ENCODE results near the gene ASCL5.
A peak's percentile ranks its signal among the peaks of the same experiment; 100 is the strongest.
"Not testable (repeated sequence)": the region's sequence is repeated elsewhere in the genome, so short reads cannot be mapped to it uniquely, and the experiment has no call there.

The ASCL5 gene, protein sequence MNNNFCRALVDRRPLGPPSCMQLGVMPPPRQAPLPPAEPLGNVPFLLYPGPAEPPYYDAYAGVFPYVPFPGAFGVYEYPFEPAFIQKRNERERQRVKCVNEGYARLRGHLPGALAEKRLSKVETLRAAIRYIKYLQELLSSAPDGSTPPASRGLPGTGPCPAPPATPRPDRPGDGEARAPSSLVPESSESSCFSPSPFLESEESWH

DNA sequence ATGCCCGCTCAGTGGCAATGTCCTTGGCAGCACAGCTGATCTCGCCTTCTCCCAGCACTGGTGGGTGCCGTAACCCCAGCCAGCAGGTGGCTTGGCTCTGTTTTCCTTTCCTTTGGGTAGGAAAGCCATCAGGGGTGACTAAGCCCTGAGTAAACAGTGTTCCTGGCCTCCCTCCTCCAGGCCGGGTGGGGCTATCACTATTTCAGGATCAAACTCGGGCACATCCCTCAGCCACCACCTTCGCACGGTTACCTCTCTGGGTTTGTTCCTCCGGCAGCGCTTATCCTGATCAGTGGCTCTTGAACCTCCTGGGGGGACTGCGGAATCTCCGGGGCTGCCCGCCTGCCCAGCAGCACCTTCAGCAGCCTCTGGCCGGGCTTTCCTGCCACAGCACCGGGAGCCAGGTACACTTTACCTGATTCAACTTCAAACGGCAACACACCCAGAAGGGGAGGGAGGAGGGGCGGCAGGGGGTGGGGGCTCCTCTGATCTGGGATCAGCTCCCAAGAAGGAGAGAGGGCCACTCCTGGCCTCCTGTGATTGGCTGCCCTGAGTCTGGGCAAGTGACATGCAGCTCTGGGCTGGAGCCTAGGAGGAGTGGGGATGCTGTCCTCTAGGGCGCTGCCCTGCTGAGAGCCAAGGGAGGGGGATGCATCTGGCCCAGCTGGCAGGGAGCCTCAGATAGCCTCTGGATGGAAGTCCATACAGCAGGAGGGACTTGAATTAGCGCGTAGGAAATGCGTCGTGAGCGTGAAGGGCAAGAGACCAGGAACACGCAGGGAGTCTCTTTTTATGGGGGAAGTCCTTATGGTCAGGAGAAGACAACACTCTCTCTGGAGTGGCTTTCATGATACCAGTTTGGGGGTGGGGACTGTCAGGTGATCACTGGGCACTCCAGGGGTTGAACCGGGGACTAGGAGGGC is at the start of gene ASCL5:
TSS of gene ASCL5 (minus strand) at position 353 of the 923 bp plus-strand sequence. CDS start 11,812 bp downstream, outside the sequence.
- no peak for DNase-seq

DNA sequence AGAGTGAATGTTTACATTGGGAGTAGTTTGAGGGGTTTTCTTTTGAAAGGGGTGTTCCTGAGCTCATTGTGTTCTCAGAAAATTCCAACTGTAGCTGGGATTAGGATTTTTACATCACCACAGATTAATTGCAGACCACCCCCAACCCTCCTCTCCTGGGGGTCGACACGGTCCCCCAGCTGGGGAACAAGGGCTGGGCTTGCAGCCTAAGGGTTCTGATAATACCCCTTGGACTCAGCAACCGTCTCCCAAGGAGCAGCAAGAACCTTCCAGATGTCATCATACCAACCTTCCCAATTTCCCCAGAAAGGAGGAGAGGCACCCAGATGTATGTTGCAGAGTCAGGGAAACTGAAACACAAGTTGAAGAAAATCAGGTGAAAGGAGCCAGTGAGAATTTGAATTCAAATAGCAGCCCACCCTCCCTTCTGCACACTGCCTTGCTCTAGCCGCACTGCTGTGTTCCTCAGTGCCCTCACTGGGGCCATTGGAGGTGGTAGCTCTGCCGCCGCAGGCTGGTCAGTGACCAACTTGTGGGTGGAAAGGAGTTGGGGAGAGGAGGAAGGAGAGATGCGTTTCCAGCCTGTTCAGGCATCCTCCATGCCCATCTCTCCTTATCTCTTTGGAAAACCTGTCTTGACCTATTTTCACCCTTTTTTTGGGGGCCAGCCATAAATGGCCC is 49.0 kb upstream of the ASCL5 start:
- no peak for DNase-seq

DNA sequence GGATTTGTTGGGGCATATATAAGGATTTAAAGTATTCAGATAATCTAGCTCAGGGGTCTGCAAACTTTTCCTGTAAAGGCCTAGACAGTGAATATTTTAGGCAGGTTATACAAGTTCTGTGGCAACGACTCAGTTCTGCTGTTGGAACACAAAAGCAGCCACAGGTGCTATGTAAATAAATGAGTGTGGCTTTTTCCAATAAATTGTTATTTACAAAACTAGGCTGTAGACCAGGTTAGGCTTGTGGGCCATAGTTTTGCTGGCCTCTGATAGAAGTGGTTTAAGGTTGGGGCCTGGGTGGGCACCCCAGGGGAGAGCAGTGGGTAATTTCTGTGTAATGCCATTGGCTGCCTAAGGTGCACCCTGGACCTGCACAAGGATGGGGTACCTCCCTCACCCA is 46.8 kb upstream of the ASCL5 start:
- DNase-seq = no peak

DNA sequence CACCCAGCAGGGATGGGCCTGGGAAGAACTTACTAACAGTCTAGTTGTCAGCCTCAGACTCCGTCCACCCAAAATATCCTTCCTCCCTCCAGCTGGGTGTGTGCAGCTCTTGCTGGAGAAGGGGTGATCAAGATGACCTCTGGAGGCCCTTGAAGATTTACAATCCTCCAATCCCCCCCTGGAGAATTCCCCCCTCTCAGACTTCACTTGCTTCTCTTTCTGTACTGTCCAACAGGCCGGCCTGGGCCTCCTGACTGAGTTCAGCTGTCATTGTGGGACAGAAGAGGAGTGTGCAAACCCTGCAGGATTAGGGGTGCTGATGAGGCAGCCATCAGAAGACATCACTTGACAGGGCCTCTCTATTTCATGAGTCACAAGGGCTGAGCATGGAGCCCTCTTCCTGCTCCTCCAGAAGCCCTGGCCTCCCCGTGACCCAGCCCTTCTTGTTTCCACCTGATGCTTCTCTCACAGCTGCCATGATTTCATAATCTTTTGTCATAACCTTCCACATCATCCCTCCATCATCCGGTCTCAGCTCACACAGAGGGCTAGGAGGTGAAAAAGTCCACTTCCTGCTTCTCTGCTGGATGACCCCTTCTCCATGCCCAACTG is 46.1 kb upstream of the ASCL5 start:
- no peak for DNase-seq

DNA sequence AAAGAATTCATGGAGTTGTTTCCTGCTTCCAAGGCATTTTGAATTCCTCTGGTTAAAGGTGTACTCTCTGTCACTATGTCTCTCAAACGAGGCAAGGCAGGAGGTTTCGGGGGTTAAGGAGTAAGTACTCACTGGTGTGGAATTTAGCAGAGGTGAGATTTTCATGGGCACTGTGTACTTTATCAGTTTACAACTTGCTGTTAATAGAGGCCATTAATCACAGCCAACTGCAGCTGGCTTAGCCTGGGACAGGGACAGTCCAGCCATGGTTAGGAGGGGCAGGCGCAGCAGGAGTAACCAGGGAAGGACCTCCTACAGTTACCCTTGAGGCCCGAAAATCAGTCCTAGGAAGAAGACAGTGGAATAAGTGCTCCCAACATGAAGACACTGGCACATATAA is 45.3 kb upstream of the ASCL5 start:
- no peak for DNase-seq

DNA sequence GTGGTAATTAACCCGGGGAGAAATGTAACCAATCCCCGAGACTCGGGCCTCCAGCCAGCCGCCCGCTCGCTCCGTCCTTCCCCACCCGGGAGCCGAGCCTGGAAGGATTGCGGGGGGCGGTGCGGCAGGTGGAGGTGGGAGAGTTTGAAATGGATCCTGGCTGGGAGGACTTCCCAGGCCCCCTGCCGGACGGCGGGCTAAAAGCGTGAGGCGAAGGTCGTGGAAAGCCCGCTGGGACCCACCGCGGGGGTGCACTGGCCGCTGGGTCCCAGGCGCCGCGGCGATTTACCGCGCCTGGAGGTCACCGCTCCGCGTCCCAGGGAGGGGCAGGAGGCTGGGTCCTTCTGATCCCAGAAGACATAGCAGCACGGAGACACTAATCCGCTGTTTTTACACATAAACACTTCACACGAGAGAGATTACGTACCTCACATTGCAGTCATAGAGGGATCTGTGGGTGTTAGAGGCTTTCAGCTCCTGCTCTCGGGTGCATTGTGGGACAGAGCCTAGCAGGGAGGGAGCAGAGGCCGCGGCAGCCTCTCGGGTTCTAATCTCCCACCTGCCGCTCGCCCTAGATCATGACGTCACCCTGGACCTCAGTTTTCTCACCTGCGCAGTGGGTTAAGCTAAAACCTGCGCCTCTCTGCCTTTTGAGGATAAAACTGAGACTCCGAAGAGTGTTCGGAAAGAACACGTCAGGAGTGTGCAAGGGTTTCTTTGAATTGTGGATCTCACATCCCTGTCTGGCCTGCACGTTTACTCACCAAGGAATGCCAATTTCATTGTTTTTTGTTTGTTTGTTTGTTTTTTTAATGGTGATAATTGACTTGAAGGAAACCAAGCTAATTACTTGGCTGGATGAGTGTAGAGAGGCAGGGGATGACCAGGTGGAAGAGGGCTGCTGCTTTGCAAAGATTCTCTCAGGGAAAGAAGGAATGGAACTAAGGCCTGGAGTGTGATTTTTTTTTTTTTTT is 44.4 kb upstream of the ASCL5 start:
- peak in 1 of 4 experiments; percentile 37 for DNase-seq

DNA sequence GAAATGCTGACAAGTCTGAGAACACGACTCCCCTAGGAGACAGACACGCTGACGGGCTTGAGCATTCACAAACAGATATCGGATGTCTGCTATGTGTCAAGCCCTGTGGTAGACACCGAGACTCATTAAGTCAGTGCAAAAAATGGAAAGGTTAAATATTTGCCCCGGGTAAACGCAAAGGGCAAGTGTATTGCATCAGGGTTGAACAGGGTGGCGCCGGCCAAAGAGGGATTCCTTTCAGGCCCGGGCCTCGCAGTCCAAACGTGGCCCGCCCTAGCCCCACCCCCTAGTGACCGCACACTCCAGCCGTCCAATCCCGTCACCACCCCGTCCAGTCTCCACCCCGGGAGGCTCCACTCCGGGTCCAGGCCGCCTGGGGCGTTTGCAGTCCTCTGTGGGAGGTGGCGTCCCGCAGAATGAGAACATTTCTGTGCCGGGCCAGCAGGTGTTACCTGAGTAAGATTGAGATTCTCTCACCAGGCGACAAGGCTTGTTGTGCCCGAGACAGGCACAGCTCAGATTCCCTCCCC is 43.6 kb upstream of the ASCL5 start:
- peak; percentile 17 to 47 (median 23) for DNase-seq

DNA sequence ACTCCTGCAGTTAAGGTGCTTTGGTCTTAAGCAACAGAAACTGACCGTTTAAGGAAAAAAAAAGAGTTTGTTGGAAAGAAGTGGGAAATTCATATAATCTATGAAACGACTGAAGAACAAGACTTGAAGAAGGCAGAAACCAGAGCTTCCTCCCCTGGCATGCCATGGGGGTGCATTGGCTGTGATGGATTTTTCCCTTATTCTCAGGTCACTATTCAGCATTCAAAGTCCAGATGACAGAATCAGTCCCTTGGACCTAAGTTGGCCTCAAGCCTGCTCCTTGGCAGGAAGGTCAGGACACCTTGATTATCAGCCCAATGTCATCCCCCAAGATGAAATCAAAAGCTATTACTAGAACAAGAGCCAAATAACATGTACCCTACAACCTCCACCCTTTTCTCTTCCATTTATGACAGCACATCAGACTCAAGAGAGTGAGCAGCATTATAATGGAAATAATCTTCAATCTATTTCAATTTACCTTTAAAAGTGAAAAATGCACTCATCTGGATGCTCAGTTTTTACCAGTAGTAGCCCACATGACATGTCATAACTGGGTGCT is 43.1 kb upstream of the ASCL5 start:
- no peak for DNase-seq

DNA sequence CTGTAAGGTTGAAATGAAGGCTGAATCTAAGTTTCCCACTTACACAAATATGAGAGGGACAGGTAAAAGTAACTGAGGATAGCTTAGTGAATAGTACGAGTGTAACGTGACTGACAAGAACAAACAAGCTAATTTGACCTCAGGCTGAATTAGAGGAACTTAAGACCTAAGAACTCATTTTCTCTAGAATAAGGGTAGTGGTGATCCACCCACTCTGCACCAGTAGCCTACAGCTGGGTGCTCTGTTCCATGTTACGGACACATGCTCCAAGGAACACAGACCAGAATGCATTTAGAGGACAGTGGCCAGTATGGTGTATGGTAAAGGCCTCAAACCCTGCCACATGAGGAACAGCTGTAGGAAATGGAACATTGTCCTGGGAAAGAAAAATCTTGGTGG is 42.2 kb upstream of the ASCL5 start:
- no peak for DNase-seq

DNA sequence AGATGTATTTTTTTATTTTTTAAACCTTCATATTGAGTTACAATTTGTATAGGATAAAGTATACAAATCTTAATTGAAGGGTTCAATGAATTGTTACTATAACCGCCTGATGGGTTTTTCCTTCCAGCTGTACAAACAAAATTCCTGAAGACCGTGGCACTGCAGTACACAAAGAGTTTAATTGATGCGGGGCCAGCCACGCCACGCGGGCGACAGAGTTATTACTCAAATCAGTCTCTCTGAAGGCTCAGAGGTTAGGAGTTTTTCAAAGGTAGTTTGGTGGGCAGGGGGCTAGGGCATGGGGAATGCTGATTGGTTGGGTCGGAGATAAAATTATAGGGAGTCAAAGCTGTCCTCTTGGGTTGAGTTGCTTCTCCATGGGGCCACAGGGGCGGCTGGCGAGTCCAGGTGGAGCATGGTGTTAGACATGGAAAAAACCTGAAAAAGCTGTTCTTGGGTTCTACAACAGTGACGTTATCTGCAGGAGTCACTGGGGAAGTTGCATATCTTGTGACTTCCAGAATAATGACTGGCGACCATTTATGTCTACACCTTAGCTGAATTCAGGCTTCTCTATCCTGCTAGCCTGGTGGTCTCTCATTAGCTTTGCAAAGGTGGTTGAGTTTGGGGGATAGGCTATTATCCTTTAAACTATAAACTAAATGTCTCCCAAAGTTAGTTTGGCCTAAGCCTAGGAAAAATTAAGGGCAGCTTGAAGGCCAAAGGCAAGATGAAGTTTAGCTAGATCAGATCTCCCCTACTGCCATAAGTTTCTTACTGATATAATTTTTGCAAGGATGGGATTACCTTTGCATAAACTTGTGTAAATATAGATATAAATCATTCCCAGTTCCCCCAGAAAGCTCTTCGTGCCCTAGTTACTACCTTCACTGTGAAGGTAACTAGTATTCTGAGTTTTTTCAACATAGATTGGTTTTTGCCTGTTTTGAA is 40.3 kb upstream of the ASCL5 start:
- DNase-seq = no peak

DNA sequence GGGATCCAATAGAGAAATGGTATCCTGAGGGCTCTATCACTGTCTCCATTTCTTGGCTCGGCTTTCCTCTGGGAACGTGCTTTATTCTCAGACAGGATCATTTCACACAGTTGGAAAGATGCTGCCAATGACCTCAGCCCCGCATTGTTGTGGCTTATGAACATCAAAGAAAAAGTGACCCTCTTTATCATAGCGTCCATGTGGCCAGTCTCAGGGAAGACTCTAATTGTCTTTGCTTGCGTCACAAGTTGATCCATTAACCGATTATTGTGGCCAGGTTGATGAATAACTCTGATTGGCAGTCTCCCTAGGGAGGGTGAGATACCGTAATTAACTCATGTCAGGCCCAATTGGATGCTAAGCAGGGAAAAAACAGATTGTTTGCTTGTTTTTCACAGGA is 37.7 kb upstream of the ASCL5 start:
- DNase-seq = no peak

DNA sequence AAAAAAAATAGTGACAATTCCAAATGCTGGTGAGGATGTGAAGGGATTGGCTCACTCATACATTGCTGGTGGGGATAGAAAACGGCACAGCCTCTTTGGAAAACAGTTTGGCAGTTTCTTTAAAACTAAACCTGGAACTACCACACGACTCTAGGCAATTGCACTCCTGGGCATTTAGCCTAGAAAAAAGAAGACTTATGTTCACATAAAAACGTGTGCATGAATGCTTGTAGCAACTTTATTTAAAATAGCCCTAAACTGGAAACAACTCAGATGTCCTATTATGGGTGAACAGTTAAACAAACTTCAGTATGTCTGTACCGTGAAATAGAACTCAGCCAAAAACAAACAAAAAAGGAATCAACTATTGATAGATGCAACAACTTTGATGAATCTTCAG is 36.7 kb upstream of the ASCL5 start:
- no peak for DNase-seq

DNA sequence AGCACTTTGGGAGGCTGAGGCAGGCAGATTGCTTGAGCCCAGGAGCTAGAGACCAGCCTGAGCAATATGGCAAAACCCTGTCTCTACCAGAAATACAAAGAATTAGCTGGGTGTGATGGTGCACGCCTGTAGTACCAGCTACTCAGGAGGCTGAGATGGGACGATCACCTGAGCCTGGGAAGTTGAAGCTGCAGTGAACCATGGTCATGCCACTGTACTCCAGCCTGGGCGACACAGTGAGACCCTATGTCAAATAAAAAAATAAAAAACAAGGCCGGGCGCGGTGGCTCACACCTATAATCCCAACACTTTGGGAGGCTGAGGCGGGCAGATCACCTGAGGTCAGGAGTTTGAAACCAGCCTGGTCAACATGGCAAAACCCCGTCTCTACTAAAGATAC is 36.1 kb upstream of the ASCL5 start:
- not testable (repeated sequence) for DNase-seq

DNA sequence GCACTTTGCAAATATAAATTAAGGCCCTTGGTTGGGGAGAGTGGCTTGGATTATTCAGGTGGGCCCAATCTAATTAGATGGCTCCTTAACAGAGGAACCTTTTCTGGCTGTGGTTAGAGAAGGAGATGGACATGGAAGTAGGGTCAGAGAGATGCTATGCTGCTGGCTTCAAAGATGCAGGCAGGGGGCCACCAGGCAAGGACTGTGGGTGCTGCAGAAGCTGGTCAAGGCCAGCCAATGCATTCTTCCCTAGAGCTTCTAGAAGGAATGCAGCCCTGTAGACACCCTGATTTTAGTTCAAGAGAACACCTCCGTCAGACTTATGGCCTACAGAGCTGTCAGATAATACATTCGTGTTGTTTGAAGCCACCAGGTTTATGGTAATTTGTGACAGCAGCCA is 31.0 kb upstream of the ASCL5 start:
- DNase-seq = no peak

DNA sequence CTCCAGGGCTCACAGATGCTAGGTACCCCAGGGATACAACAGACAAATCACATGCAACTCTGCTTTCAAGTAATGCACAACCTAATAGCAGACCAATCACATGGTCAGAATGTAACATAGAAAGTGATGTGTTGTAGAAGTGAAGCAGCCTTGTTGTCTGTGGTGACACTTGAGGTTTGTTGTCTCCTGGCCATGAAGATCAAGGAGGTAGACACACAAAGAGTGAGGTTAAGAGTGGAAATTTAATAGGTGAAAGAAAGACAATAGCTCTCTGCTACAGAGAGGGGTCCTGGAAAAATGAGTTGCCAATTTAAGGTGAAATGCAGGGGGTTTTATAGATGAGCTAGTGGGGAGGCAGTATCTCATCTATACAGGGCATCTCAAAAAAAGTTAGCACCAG is 29.8 kb upstream of the ASCL5 start:
- no peak for DNase-seq

DNA sequence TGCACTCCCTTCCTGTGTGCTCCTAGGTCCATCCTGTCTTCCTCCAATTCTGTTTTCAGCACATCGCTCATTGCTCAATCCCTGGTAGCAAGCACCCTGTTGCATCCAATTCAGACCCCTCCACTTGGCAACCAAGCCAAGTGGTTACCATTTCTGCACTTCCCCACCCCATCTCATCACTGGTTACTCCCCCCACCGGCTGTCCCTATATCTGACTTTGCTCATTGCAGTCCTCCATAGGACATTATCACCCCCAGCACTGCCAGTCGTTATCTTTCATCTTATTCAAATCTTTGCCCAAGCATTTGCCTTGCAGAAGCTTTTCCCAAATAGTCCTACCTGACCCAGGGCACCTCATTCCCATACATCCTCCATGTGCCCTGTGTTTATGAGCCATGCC is 29.4 kb upstream of the ASCL5 start:
- DNase-seq = no peak

DNA sequence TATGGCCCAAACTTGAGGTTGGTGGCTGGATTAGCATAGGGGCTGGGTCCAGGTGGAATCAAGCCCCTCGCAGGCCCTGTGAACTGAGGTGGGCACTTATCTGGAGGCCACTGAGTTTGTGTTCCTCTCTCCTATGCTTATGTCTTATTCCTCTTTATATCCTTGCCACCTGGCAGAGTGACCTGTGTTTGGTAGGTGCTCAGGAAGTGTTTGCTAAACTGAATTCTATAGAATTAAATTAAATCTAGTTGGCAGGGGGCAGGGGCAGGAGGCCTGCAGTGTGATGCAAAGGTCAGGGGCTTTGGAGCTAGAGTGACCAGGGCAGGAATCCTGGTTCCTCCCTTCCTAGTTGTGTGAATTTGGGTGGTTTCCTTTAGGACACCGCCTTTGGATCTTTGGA is 28.4 kb upstream of the ASCL5 start:
- no peak for DNase-seq

DNA sequence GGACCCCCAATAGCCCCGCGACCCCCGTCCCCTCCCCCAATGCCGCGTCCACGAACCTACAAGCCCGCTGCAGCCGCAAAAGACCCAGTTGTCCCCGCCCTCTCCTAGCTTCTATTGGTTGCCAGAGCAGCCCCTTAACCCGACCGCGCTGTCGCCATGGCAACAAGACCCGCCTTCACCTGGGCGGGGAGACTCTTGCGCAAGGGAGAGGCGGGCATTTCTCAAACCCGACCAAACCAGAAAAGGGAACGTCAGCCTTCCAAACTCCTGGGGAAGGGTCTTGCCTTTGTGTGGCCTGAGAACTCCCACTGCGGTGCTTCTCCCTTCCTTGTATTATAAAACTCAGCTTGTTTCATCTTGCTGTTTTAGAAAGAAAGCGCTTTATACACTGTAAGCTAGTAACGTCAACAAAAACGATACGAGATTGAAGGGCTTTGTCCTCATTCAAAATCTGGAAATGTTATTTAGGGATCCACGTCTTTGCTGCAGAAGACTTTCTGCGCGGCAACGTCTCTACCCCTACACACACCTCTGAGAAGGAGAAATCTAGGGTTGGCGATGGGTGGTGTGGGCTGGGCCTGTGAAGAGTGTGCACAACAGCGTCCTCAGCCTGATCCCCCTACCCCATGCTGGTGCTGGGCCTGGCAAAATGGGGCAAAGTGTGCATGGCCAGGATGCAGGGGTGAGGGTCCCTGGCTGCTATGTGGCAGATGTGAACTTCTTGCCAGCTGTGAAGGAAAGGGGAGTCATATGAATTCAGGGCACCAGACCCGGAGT is 27.6 kb upstream of the ASCL5 start, which contains the start of gene TMEM9:
TSS of gene TMEM9 (minus strand) at position 86 of the 777 bp plus-strand sequence. CDS start 551 bp downstream, outside the sequence.
- DNase-seq = peak; percentile 98 to 99 (median 98)

All from activated naive CD4-positive, alpha-beta T cell (primary cell).